TTC549 (cell line): ENCODE measurements around the gene BAZ1B.
"Not testable (repeated sequence)": the region's sequence is repeated elsewhere in the genome, so short reads cannot be mapped to it uniquely, and the experiment has no call there.

ENCODE experiments used
- FAIRE-seq: peaks from 2 replicates; lab custom pipeline; 2012; peaks lifted over from hg19 to GRCh38; lab: Jason Lieb, UNC

Gene BAZ1B

GRCh38 chr7:73541722-73542121, 19.6 kb upstream of the BAZ1B start:
- FAIRE-seq = no peak

GRCh38 chr7:73539709-73540108, 17.6 kb upstream of the BAZ1B start:
- no peak for FAIRE-seq

- not testable (repeated sequence) for FAIRE-seq
These were observed 16.4 kb upstream of the BAZ1B start for GRCh38 chr7:73538510-73538909.

- no peak for FAIRE-seq
These were observed 15.0 kb upstream of the BAZ1B start for GRCh38 chr7:73537051-73537450.

- FAIRE-seq = no peak
These were observed 14.4 kb upstream of the BAZ1B start for GRCh38 chr7:73536479-73536878.

GRCh38 chr7:73535918-73536317, 13.8 kb upstream of the BAZ1B start:
- not testable (repeated sequence) for FAIRE-seq

GRCh38 chr7:73533742-73534141, 11.6 kb upstream of the BAZ1B start:
- FAIRE-seq = no peak

- no peak for FAIRE-seq
These were observed 10.1 kb upstream of the BAZ1B start for GRCh38 chr7:73532224-73532623.

GRCh38 chr7:73530800-73531199, 8.7 kb upstream of the BAZ1B start:
- FAIRE-seq = no peak

- no peak for FAIRE-seq
These were observed 5.1 kb upstream of the BAZ1B start for GRCh38 chr7:73526896-73527821.

GRCh38 chr7:73526158-73526494, 4.0 kb upstream of the BAZ1B start:
- FAIRE-seq = not testable (repeated sequence)

GRCh38 chr7:73521636-73522104, 423 bp downstream of the BAZ1B start:
- FAIRE-seq = no peak

GRCh38 chr7:73520673-73521635, 1.1 kb downstream of the BAZ1B start:
- FAIRE-seq = no peak

GRCh38 chr7:73519867-73520672, 2.0 kb downstream of the BAZ1B start:
- FAIRE-seq = no peak

- no peak for FAIRE-seq
These were observed 3.6 kb downstream of the BAZ1B start for GRCh38 chr7:73518470-73518869.

- FAIRE-seq = no peak
These were observed 4.7 kb downstream of the BAZ1B start for GRCh38 chr7:73517241-73517995.

GRCh38 chr7:73515178-73515577, 6.9 kb downstream of the BAZ1B start:
- no peak for FAIRE-seq

- no peak for FAIRE-seq
These were observed 9.9 kb downstream of the BAZ1B start for GRCh38 chr7:73512018-73512780.

- no peak for FAIRE-seq
These were observed 12.6 kb downstream of the BAZ1B start for GRCh38 chr7:73509463-73509862.

- no peak for FAIRE-seq
These were observed 14.5 kb downstream of the BAZ1B start for GRCh38 chr7:73507556-73507955.

- FAIRE-seq = no peak
These were observed 17.2 kb downstream of the BAZ1B start for GRCh38 chr7:73504920-73505319.
